WI38 (cell line): ENCODE results near the gene OR7C1.
"Not testable (repeated sequence)": the region's sequence is repeated elsewhere in the genome, so short reads cannot be mapped to it uniquely, and the experiment has no call there.

ENCODE experiments used
- H3K4me3 ChIP-seq: 2 replicates; pipeline ENCODE4 v1.5.1; 2011; ENCODE audit warnings: low read depth, mild to moderate bottlenecking, control low read depth, low read length
- CTCF ChIP-seq: IDR thresholded peaks from 2 replicates; pipeline ENCODE4 v1.5.1; 2012; ENCODE audit warnings: low read depth, mild to moderate bottlenecking, control low read depth, low read length

The OR7C1 gene

GRCh38 chr19:14809272-14810057 is 25.5 kb downstream of the OR7C1 start:
- no peak overlapping the region for H3K4me3 ChIP-seq
- TF ChIP-seq CTCF, result no peak

- no peak for TF ChIP-seq CTCF
- no peak overlapping the region for H3K4me3 ChIP-seq
These were observed 30.2 kb downstream of the OR7C1 start for GRCh38 chr19:14804765-14805164.

GRCh38 chr19:14798760-14799159 is 36.2 kb downstream of the OR7C1 start:
- H3K4me3 ChIP-seq, result no peak overlapping the region
- TF ChIP-seq CTCF, result no peak

- no peak overlapping the region for H3K4me3 ChIP-seq
- no peak for TF ChIP-seq CTCF
These were observed 39.0 kb downstream of the OR7C1 start for GRCh38 chr19:14796021-14796420.

GRCh38 chr19:14795078-14795721 is 39.8 kb downstream of the OR7C1 start:
- no peak for TF ChIP-seq CTCF
- H3K4me3 ChIP-seq, result no peak overlapping the region

GRCh38 chr19:14792250-14792649 is 42.7 kb downstream of the OR7C1 start:
- not testable (repeated sequence) for H3K4me3 ChIP-seq

- no peak overlapping the region for H3K4me3 ChIP-seq
- TF ChIP-seq CTCF, result peak; percentile 35; the same call in 1 of the 2 replicates
These were observed 48.5 kb downstream of the OR7C1 start for GRCh38 chr19:14786421-14786851.

- not testable (repeated sequence) for H3K4me3 ChIP-seq
These were observed 49.7 kb downstream of the OR7C1 start for GRCh38 chr19:14785102-14785793.

- H3K4me3 ChIP-seq, result not testable (repeated sequence)
These were observed 50.3 kb downstream of the OR7C1 start for GRCh38 chr19:14784730-14785101.

GRCh38 chr19:14783410-14783998 is 51.5 kb downstream of the OR7C1 start:
- H3K4me3 ChIP-seq, result not testable (repeated sequence)
